Activated CD4-positive, alpha-beta T cell treated with anti-CD3 and anti-CD28 coated beads, Interleukin-2, amount 10 ng/mL, durations not matched to agents 7 days and 5 days (primary cell): ENCODE results near the gene OSGIN1. TPM values are rescaled to one million over a fixed set of nuclear protein-coding genes. Genes with fewer than 3 reads are reported as not detected.
"Not testable (repeated sequence)": the region's sequence is repeated elsewhere in the genome, so short reads cannot be mapped to it uniquely, and the experiment has no call there.

Source experiments
- CTCF ChIA-PET: fragments of 350-600 bp; sonication (Branson Sonifier 250); formaldehyde crosslinking; loops from one replicate; lab custom pipeline; 2021; ENCODE audit warnings: antibody characterized with exemption; lab: Charles Lee
- POLR2A ChIA-PET: fragments of 350-600 bp; sonication (Branson Sonifier 250); formaldehyde crosslinking; loops from one replicate; lab custom pipeline; 2021; ENCODE audit warnings: antibody characterized with exemption; lab: Charles Lee
- DNase-seq: peaks from one replicate; pipeline ENCODE4 v3.0.0-alpha.2; 2020
- H3K27ac Mint-ChIP-seq: one replicate; pipeline ENCODE4 v1.8.0; 2021; ENCODE audit warnings: mild to moderate bottlenecking, moderate library complexity, mixed read lengths
- H3K27me3 Mint-ChIP-seq: one replicate; pipeline ENCODE4 v1.8.0; 2021; ENCODE audit warnings: mixed read lengths
- H3K36me3 Mint-ChIP-seq: one replicate; pipeline ENCODE4 v1.8.0; 2021; ENCODE audit warnings: low read depth, mixed read lengths
- H3K4me1 Mint-ChIP-seq: one replicate; pipeline ENCODE4 v1.8.0; 2021; ENCODE audit warnings: mixed read lengths
- H3K4me3 Mint-ChIP-seq: one replicate; pipeline ENCODE4 v1.8.0; 2021; ENCODE audit warnings: mild to moderate bottlenecking, moderate library complexity, mixed read lengths
- H3K9me3 Mint-ChIP-seq: one replicate; pipeline ENCODE4 v1.8.0; 2021; ENCODE audit warnings: mixed read lengths
- total RNA-seq, 2 experiments: library from RNA; stranded (reverse); gene quantifications; one replicate each; pipeline ENCODE4 v1.2.3, GENCODE V29; 2021

Gene OSGIN1
- total RNA-seq, 2 experiments from 2014 or later: 0.48 to 0.77 TPM

- no peak for DNase-seq
- peaks cover 3% of the 10 kb centered on the region for H3K27me3 Mint-ChIP-seq
- H3K4me3 Mint-ChIP-seq: no peak overlapping the region
- no peaks in the 10 kb centered on the region for H3K36me3 Mint-ChIP-seq
- H3K9me3 Mint-ChIP-seq: no peaks in the 10 kb centered on the region
- CTCF ChIA-PET: no interaction called here
- H3K4me1 Mint-ChIP-seq: peaks cover 12% of the 10 kb centered on the region
- H3K27ac Mint-ChIP-seq: no peak overlapping the region
- POLR2A ChIA-PET: no interaction called here
Observed at GRCh38 chr16:83948914-83949723, 3.9 kb upstream of the OSGIN1 start.

- Mint-ChIP-seq H3K27me3 (peaks cover 8% of the 10 kb centered on the region), H3K9me3 (no peaks in the 10 kb centered on the region), H3K36me3 (no peaks in the 10 kb centered on the region), H3K4me3 (no peak overlapping the region), H3K4me1 (peaks cover 17% of the 10 kb centered on the region), H3K27ac (no peak overlapping the region)
- ChIA-PET CTCF (no interaction called here), POLR2A (no interaction called here)
- no peak for DNase-seq
Observed at GRCh38 chr16:83949724-83950001, 3.4 kb upstream of the OSGIN1 start.

GRCh38 chr16:83950862-83951399, 2.1 kb upstream of the OSGIN1 start:
- H3K27ac Mint-ChIP-seq, DNase-seq, POLR2A ChIA-PET, H3K4me3 Mint-ChIP-seq, H3K9me3 Mint-ChIP-seq, CTCF ChIA-PET, H3K36me3 Mint-ChIP-seq: not testable (repeated sequence)
- H3K4me1 Mint-ChIP-seq: peaks cover 17% of the 10 kb centered on the region
- peaks cover 13% of the 10 kb centered on the region for H3K27me3 Mint-ChIP-seq

GRCh38 chr16:83951544-83951943, 1.5 kb upstream of the OSGIN1 start:
- no peaks in the 10 kb centered on the region for H3K9me3 Mint-ChIP-seq
- ChIA-PET POLR2A (no interaction called here), CTCF (no interaction called here)
- H3K27ac Mint-ChIP-seq: no peak overlapping the region
- H3K27me3 Mint-ChIP-seq: peaks cover 13% of the 10 kb centered on the region
- no peaks in the 10 kb centered on the region for H3K36me3 Mint-ChIP-seq
- H3K4me3 Mint-ChIP-seq: no peak overlapping the region
- DNase-seq: no peak
- H3K4me1 Mint-ChIP-seq: peaks cover 17% of the 10 kb centered on the region

GRCh38 chr16:83952587-83952939, 477 bp upstream of the OSGIN1 start:
- Mint-ChIP-seq H3K27ac (no peak overlapping the region), H3K4me3 (peak overlapping the region; percentile 70)
- POLR2A ChIA-PET: no interaction called here

GRCh38 chr16:83953796-83954576, 946 bp downstream of the OSGIN1 start:
- peaks cover 13% of the 10 kb centered on the region for H3K27me3 Mint-ChIP-seq
- DNase-seq: peak; percentile 47
- no peaks in the 10 kb centered on the region for H3K9me3 Mint-ChIP-seq
- H3K4me3 Mint-ChIP-seq: peak overlapping the region; percentile 56
- CTCF ChIA-PET: interaction anchor here (0.6 to 1.4 kb wide), 7 partner anchors 9 to 233 kb away, joined by 3 to 5 read pairs (median 3); partner anchors contain the start of gene TAF1C
- peak overlapping the region; percentile 36 for H3K27ac Mint-ChIP-seq
- POLR2A ChIA-PET: no interaction called here
- peaks cover 17% of the 10 kb centered on the region for H3K4me1 Mint-ChIP-seq
- no peaks in the 10 kb centered on the region for H3K36me3 Mint-ChIP-seq

More at GRCh38 chr16:83952587-83952939, 477 bp upstream of the OSGIN1 start:
- CTCF ChIA-PET: no interaction called here
- H3K9me3 Mint-ChIP-seq: no peaks in the 10 kb centered on the region
- H3K36me3 Mint-ChIP-seq: no peaks in the 10 kb centered on the region
- no peak for DNase-seq
- H3K27me3 Mint-ChIP-seq: peaks cover 13% of the 10 kb centered on the region
- H3K4me1 Mint-ChIP-seq: peaks cover 17% of the 10 kb centered on the region

GRCh38 chr16:83954577-83955016, 1.6 kb downstream of the OSGIN1 start:
- H3K27me3 Mint-ChIP-seq: peaks cover 13% of the 10 kb centered on the region
- no peak overlapping the region for H3K4me3 Mint-ChIP-seq
- peaks cover 17% of the 10 kb centered on the region for H3K4me1 Mint-ChIP-seq
- POLR2A ChIA-PET: no interaction called here
- CTCF ChIA-PET: interaction anchor here (1.0 to 1.4 kb wide), 4 partner anchors 10 to 232 kb away, joined by 3 to 5 read pairs (median 3); partner anchors contain the start of gene TAF1C
- no peak overlapping the region for H3K27ac Mint-ChIP-seq
- H3K36me3 Mint-ChIP-seq: no peaks in the 10 kb centered on the region
- H3K9me3 Mint-ChIP-seq: no peaks in the 10 kb centered on the region
- no peak for DNase-seq

GRCh38 chr16:83955218-83956130, 2.4 kb downstream of the OSGIN1 start:
- H3K4me3 Mint-ChIP-seq: no peak overlapping the region
- H3K27me3 Mint-ChIP-seq: peaks cover 13% of the 10 kb centered on the region
- no peaks in the 10 kb centered on the region for H3K9me3 Mint-ChIP-seq
- POLR2A ChIA-PET: no interaction called here
- no peak for DNase-seq
- H3K27ac Mint-ChIP-seq: no peak overlapping the region
- CTCF ChIA-PET: interaction anchor here (0.6 to 1.1 kb wide), 3 partner anchors 82 to 232 kb away, joined by 3 read pairs; partner anchors contain the start of gene TAF1C
- peaks cover 17% of the 10 kb centered on the region for H3K4me1 Mint-ChIP-seq
- no peaks in the 10 kb centered on the region for H3K36me3 Mint-ChIP-seq

GRCh38 chr16:83956336-83957289, 3.6 kb downstream of the OSGIN1 start:
- POLR2A ChIA-PET: no interaction called here
- CTCF ChIA-PET: interaction anchor here (0.6 to 1.9 kb wide), 9 partner anchors 14 to 307 kb away, joined by 3 to 8 read pairs (median 3); partner anchors contain the start of gene TAF1C
- Mint-ChIP-seq H3K27me3 (peaks cover 13% of the 10 kb centered on the region), H3K4me1 (peaks cover 17% of the 10 kb centered on the region), H3K4me3 (no peak overlapping the region), H3K27ac (no peak overlapping the region), H3K36me3 (no peaks in the 10 kb centered on the region), H3K9me3 (no peaks in the 10 kb centered on the region)
- DNase-seq: peak; percentile 81

- POLR2A ChIA-PET: no interaction called here
- CTCF ChIA-PET: interaction anchor here (1.0 to 1.9 kb wide), 8 partner anchors 14 to 306 kb away, joined by 3 to 8 read pairs (median 4); partner anchors contain the start of gene TAF1C
- Mint-ChIP-seq H3K27ac (no peak overlapping the region), H3K36me3 (no peaks in the 10 kb centered on the region), H3K4me1 (peaks cover 17% of the 10 kb centered on the region), H3K4me3 (no peak overlapping the region), H3K9me3 (no peaks in the 10 kb centered on the region), H3K27me3 (peaks cover 13% of the 10 kb centered on the region)
- no peak for DNase-seq
Observed at GRCh38 chr16:83957296-83957855, 4.3 kb downstream of the OSGIN1 start.
